Lower leg skin (tissue), 4 donors: ENCODE results near the gene FOXP1. TPM values are rescaled to one million over a fixed set of nuclear protein-coding genes. Genes with fewer than 3 reads are reported as not detected.

Source experiments
- DNase-seq, 2 donors: peaks; one replicate each; pipeline ENCODE4 v3.0.0-alpha.2; 2019; ENCODE audit warnings: low spot score in 2 of 2
- H3K4me3 ChIP-seq: fragments of 200-600 bp; sonication (generic); 2 replicates; pipeline ENCODE4 v1.5.1; 2017; ENCODE audit warnings: mild to moderate bottlenecking, low read depth; ENCODE audit not compliant: poor library complexity, severe bottlenecking
- POLR2A ChIP-seq, 2 donors: fragments of 450-650 bp; IDR thresholded peaks; one replicate each; pipeline ENCODE4 v1.6.1; 2016 to 2017; ENCODE audit warnings: antibody characterized with exemption in 2 of 2, mild to moderate bottlenecking in 1 of 2, moderate library complexity in 1 of 2
- WGBS, 2 donors: methylation state at CpG; one replicate each; pipeline ENCODE4 v1.1.5; 2018; 5-methylcytosine and 5-hydroxymethylcytosine counted together
- intact Hi-C: fragments of 100-400 bp; cut with DNase I; formaldehyde crosslinking; loops from one replicate; pipeline ENCODE4 v1.15.0; 2023; ENCODE audit warnings: low total_unique reads
- total RNA-seq, 4 donors: library from RNA; depleted of rRNA; stranded (reverse); fragments of >200 nt; gene quantifications; one replicate each; pipeline ENCODE4 v1.1.0, GENCODE V29; 2016
- TF ChIP-seq, protein P1 (sequence below), 3 donors: fragments of 450-650 bp; IDR thresholded peaks; one replicate each; pipeline ENCODE4 v1.5.1; 2016; ENCODE audit warnings: antibody characterized with exemption in 3 of 3, mild to moderate bottlenecking in 3 of 3, moderate library complexity in 2 of 3

Gene FOXP1
- 10 to 100 TPM; 46.6 to 66.6 (median 55.2) TPM for total RNA-seq

DNA sequence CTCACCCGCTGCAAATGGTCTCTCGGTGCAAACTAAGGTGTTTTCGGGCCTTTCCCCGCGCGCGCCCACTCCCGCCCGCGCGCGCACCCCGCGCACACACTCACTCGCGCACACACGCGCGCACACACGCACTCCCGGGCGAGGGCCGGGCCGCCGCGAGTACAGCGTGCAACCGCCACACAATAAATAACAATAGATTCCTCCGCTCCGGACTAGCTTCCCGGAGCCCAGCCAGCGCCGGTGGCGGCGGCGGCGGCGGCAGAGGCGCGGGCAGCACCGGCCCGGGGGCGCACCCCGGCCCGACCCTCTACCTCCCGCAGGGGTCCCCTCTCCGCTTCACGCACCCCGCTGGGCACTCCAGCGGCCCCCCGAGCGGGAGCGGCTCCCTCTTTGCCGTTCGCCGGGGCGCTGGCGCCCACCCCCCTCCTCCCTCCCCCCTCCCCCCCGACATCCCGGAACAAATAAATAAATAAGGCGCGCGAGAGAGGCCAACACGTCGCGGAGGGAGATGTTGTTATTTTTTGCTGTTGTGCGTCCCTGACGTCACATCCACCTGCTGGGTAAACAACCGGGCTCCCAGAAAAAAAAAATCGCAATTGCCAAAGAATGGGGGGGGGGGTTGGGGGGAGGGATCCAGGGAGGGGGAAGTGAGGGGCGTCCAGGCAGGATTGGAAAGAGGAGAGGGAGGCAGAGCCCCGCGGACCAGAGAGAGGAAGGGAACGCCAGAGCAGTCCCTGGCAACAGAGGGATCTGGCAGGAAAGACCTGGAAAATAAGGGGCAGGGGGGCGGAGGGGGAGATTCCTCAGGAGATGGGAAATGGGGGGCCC, at the start of gene FOXP1:
FOXP1 (minus strand) TSS at position 163 of the 828 bp plus-strand sequence. CDS start 385,347 bp downstream, outside the sequence.
- 0 to 1% methylated on average over 36 to 62 of the region's 75 CpGs for WGBS, 2 donors
- TF ChIP-seq POLR2A (IDR thresholded peaks at IDR 0.05) = no peak
- TF ChIP-seq, protein P1, sequence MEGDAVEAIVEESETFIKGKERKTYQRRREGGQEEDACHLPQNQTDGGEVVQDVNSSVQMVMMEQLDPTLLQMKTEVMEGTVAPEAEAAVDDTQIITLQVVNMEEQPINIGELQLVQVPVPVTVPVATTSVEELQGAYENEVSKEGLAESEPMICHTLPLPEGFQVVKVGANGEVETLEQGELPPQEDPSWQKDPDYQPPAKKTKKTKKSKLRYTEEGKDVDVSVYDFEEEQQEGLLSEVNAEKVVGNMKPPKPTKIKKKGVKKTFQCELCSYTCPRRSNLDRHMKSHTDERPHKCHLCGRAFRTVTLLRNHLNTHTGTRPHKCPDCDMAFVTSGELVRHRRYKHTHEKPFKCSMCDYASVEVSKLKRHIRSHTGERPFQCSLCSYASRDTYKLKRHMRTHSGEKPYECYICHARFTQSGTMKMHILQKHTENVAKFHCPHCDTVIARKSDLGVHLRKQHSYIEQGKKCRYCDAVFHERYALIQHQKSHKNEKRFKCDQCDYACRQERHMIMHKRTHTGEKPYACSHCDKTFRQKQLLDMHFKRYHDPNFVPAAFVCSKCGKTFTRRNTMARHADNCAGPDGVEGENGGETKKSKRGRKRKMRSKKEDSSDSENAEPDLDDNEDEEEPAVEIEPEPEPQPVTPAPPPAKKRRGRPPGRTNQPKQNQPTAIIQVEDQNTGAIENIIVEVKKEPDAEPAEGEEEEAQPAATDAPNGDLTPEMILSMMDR (IDR thresholded peaks at IDR 0.05) = no peak
- peak within 1 kb of the TSS; percentile 77 for H3K4me3 ChIP-seq
- DNase-seq = peak; percentile 61 to 93
- intact Hi-C loops = loop anchor here (10.0 kb wide), 2 partner anchors 519 to 1029 kb away; no protein-coding TSS in a partner anchor

GRCh38 chr3:71629711-71630110, 46.2 kb upstream of the FOXP1 start:
- DNase-seq = peak in 1 of 2 donors; percentile 57
- TF ChIP-seq POLR2A (IDR thresholded peaks at IDR 0.05) = no peak
- TF ChIP-seq, protein P1 (IDR thresholded peaks at IDR 0.05) = no peak
- no peak overlapping the region for H3K4me3 ChIP-seq
- intact Hi-C loops = no loop called here
- 36 to 80% methylated on average over 2 of the region's 2 CpGs for WGBS, 2 donors

- intact Hi-C loops = no loop called here
- 50 to 54% methylated on average over 8 of the region's 8 CpGs for WGBS, 2 donors
- TF ChIP-seq, protein P1 (IDR thresholded peaks at IDR 0.05) = no peak
- TF ChIP-seq POLR2A (IDR thresholded peaks at IDR 0.05) = no peak
- no peak overlapping the region for H3K4me3 ChIP-seq
- DNase-seq = peak in 1 of 2 donors; percentile 43
Observed at GRCh38 chr3:71629289-71629688, 45.8 kb upstream of the FOXP1 start.

DNA sequence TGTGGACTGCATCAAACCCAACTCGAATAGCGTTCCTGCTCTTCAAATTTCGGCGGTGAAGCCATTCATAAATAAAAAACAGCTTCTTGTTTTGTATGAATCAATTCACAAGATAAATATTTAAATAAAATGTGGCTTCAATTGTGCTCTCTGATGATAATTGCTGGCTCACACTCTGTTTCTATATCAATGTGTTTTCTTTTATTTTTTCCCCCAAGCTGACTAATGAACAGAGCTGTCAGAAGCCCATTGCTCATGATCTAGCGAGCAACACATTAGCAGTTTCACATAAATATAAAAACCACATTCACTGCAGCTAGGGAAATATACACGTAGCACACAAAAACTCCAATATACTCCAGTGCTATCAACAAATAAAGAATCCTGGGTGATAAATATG, 45.0 kb upstream of the FOXP1 start:
- no peak for TF ChIP-seq POLR2A (IDR thresholded peaks at IDR 0.05)
- TF ChIP-seq, protein P1 (IDR thresholded peaks at IDR 0.05) = no peak
- intact Hi-C loops = no loop called here
- H3K4me3 ChIP-seq = no peak overlapping the region
- no peak for DNase-seq
- WGBS, 2 donors = 66 to 68% methylated on average over 6 of the region's 6 CpGs

DNA sequence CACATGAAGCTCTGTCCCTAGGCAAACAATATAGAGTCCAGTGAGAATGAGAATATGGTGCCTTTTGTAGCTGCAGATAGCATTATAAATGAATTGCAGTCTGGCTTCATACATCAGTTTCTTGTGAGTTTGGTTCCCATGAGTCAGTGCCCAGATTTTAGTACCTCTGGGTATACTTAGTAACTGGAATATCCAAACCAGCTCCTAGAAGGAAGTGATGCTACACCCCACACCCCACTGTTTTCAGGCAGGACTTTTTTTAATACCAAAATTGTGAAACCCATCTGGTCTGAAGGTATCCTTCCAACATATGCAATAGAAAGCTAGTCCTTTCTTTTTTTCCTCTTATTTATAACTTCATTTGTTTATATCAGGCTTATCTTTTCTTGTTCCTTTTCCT, 42.1 kb upstream of the FOXP1 start:
- TF ChIP-seq POLR2A (IDR thresholded peaks at IDR 0.05) = no peak
- intact Hi-C loops = no loop called here
- DNase-seq = no peak
- no peak overlapping the region for H3K4me3 ChIP-seq

DNA sequence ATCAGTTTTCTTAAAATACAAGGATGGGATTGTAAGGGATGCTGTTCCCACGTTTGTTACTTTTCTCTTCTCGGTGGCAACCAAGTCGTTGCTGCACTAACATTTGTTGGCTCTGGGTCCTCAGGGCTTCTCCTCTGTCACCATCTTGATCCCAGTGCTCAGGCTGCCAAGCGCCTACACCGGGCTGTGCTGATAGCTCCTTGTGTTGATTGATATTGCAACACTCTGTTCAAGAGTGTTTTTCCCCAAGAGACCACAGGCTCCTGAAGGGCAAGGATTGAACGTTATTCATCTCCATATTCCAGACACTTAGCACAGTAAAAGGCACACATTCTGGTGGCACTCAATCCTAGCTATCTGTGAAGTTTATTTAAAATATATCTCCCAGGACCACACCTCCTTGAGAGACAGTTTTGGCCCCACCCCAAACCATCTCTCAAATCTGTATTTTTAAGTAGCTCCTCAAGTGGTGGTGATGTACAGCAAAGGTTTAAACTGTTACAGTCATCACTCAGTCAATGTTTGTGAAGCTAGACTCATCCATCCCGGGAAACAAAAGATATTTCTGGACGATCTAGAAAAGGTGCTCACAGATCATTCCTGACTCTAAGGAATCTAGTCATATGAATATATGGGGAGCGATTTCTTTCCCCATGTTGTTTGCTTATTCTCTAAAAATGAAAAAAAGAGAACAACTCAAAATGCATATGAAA, 38.5 kb upstream of the FOXP1 start:
- TF ChIP-seq POLR2A (IDR thresholded peaks at IDR 0.05) = no peak
- TF ChIP-seq, protein P1 (IDR thresholded peaks at IDR 0.05) = no peak
- intact Hi-C loops = no loop called here
- no peak overlapping the region for H3K4me3 ChIP-seq
- WGBS, 2 donors = 76 to 79% methylated on average over 9 of the region's 9 CpGs
- DNase-seq = no peak
